HEK293 (cell line): Measurements from ENCODE around the gene CSHL1.

Experiments used
- BCL11A ChIP-seq: fragments of 450-650 bp; formaldehyde crosslinking; IDR thresholded peaks from 2 replicates; pipeline ENCODE4 v1.5.1; 2016; ENCODE audit warnings: low read depth, missing biosample characterization, missing genetic modification characterization
- BCL11B ChIP-seq: fragments of 450-650 bp; formaldehyde crosslinking; IDR thresholded peaks from 2 replicates; pipeline ENCODE4 v1.5.1; 2016; ENCODE audit warnings: low read depth, missing biosample characterization, missing genetic modification characterization
- CTCF ChIP-seq: fragments of 450-650 bp; formaldehyde crosslinking; IDR thresholded peaks from 2 replicates; pipeline ENCODE4 v1.5.1; 2016; ENCODE audit warnings: missing biosample characterization, missing genetic modification characterization
- SP2 ChIP-seq: fragments of 450-650 bp; formaldehyde crosslinking; IDR thresholded peaks from 2 replicates; pipeline ENCODE4 v1.5.1; 2016; ENCODE audit warnings: missing biosample characterization, missing genetic modification characterization
- ZBTB49 ChIP-seq: fragments of 450-650 bp; formaldehyde crosslinking; IDR thresholded peaks from 2 replicates; pipeline ENCODE4 v1.5.1; 2016; ENCODE audit warnings: missing biosample characterization, missing genetic modification characterization, low read depth
- ZNF138 ChIP-seq: fragments of 450-650 bp; formaldehyde crosslinking; IDR thresholded peaks from 2 replicates; pipeline ENCODE4 v1.5.1; 2016; ENCODE audit warnings: missing biosample characterization, missing genetic modification characterization, borderline replicate concordance
- ZNF311 ChIP-seq: fragments of 450-650 bp; formaldehyde crosslinking; IDR thresholded peaks from 2 replicates; pipeline ENCODE4 v1.5.1; 2017; ENCODE audit warnings: missing biosample characterization, missing genetic modification characterization, borderline replicate concordance
- ZNF433 ChIP-seq: fragments of 450-650 bp; formaldehyde crosslinking; IDR thresholded peaks from 2 replicates; pipeline ENCODE4 v1.5.1; 2016; ENCODE audit warnings: missing biosample characterization, missing genetic modification characterization, low read depth
- ZNF621 ChIP-seq: fragments of 450-650 bp; formaldehyde crosslinking; IDR thresholded peaks from 2 replicates; pipeline ENCODE4 v1.5.1; 2017; ENCODE audit warnings: missing biosample characterization, missing genetic modification characterization
- ZNF747 ChIP-seq: fragments of 450-650 bp; formaldehyde crosslinking; IDR thresholded peaks from 2 replicates; pipeline ENCODE4 v1.5.1; 2016; ENCODE audit warnings: missing biosample characterization, missing genetic modification characterization
- ZXDB ChIP-seq: fragments of 450-650 bp; formaldehyde crosslinking; IDR thresholded peaks from 2 replicates; pipeline ENCODE4 v1.5.1; 2016; ENCODE audit warnings: missing biosample characterization, missing genetic modification characterization
- TF ChIP-seq, protein P1 (sequence below): fragments of 450-650 bp; formaldehyde crosslinking; IDR thresholded peaks from 2 replicates; pipeline ENCODE4 v1.5.1; 2016; ENCODE audit warnings: missing biosample characterization, missing genetic modification characterization
- TF ChIP-seq, protein P2 (sequence below): fragments of 450-650 bp; formaldehyde crosslinking; IDR thresholded peaks from 2 replicates; pipeline ENCODE4 v1.5.1; 2016; ENCODE audit warnings: missing biosample characterization, missing genetic modification characterization
- TF ChIP-seq, protein P3 (sequence below): fragments of 450-650 bp; formaldehyde crosslinking; optimal IDR thresholded peaks from 2 replicates; pipeline ENCODE3; 2016; ENCODE audit warnings: missing biosample characterization, mild to moderate bottlenecking, missing genetic modification characterization

GRCh38 chr17:63916566-63917185 lies 5.6 kb upstream of the CSHL1 start:
- no peak for TF ChIP-seq ZNF747 (tag by site-specific recombination)
- TF ChIP-seq, protein P1, sequence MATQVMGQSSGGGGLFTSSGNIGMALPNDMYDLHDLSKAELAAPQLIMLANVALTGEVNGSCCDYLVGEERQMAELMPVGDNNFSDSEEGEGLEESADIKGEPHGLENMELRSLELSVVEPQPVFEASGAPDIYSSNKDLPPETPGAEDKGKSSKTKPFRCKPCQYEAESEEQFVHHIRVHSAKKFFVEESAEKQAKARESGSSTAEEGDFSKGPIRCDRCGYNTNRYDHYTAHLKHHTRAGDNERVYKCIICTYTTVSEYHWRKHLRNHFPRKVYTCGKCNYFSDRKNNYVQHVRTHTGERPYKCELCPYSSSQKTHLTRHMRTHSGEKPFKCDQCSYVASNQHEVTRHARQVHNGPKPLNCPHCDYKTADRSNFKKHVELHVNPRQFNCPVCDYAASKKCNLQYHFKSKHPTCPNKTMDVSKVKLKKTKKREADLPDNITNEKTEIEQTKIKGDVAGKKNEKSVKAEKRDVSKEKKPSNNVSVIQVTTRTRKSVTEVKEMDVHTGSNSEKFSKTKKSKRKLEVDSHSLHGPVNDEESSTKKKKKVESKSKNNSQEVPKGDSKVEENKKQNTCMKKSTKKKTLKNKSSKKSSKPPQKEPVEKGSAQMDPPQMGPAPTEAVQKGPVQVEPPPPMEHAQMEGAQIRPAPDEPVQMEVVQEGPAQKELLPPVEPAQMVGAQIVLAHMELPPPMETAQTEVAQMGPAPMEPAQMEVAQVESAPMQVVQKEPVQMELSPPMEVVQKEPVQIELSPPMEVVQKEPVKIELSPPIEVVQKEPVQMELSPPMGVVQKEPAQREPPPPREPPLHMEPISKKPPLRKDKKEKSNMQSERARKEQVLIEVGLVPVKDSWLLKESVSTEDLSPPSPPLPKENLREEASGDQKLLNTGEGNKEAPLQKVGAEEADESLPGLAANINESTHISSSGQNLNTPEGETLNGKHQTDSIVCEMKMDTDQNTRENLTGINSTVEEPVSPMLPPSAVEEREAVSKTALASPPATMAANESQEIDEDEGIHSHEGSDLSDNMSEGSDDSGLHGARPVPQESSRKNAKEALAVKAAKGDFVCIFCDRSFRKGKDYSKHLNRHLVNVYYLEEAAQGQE (tag by site-specific recombination) = no peak
- no peak for TF ChIP-seq ZNF433 (tag by site-specific recombination)
- TF ChIP-seq ZNF138 = no peak
- TF ChIP-seq ZBTB49 (tag by site-specific recombination) = no peak
- TF ChIP-seq ZNF621 (tag by site-specific recombination) = no peak
- TF ChIP-seq ZNF311 = no peak
- TF ChIP-seq CTCF (tag by site-specific recombination) = no peak
- no peak for TF ChIP-seq SP2
- no peak for TF ChIP-seq BCL11A (tag by site-specific recombination)
- no peak for TF ChIP-seq BCL11B
- TF ChIP-seq, protein P2, sequence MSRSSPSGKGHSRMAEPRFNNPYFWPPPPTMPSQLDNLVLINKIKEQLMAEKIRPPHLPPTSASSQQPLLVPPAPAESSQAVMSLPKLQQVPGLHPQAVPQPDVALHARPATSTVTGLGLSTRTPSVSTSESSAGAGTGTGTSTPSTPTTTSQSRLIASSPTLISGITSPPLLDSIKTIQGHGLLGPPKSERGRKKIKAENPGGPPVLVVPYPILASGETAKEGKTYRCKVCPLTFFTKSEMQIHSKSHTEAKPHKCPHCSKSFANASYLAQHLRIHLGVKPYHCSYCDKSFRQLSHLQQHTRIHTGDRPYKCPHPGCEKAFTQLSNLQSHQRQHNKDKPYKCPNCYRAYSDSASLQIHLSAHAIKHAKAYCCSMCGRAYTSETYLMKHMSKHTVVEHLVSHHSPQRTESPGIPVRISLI (tag by site-specific recombination) = no peak
- TF ChIP-seq, protein P3, sequence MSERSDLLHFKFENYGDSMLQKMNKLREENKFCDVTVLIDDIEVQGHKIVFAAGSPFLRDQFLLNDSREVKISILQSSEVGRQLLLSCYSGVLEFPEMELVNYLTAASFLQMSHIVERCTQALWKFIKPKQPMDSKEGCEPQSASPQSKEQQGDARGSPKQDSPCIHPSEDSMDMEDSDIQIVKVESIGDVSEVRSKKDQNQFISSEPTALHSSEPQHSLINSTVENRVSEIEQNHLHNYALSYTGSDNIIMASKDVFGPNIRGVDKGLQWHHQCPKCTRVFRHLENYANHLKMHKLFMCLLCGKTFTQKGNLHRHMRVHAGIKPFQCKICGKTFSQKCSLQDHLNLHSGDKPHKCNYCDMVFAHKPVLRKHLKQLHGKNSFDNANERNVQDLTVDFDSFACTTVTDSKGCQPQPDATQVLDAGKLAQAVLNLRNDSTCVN (tag by site-specific recombination) = no peak
- TF ChIP-seq ZXDB = no peak
